Epithelial cell of esophagus (primary cell): ENCODE measurements around the gene PTPN1.

Experiments used
- DNase-seq: peaks from one replicate; pipeline ENCODE4 v3.0.0; 2010; ENCODE audit warnings: low read depth
- H3K4me3 ChIP-seq: 2 replicates; pipeline ENCODE4 v1.5.1; 2011; ENCODE audit warnings: mild to moderate bottlenecking, low read length, control low read depth
- CTCF ChIP-seq: IDR thresholded peaks from 2 replicates; pipeline ENCODE4 v1.5.1; 2011; ENCODE audit warnings: low read depth, mild to moderate bottlenecking, low read length, control low read depth, inconsistent platforms; ENCODE audit not compliant: insufficient read depth; ENCODE audit errors: missing control alignments

The PTPN1 gene

GRCh38 chr20:50625986-50626677 lies 115.9 kb downstream of the PTPN1 start:
- DNase-seq: peak; percentile 16
- no peak overlapping the region for H3K4me3 ChIP-seq
- TF ChIP-seq CTCF: peak; percentile 43

GRCh38 chr20:50627747-50628146 lies 117.6 kb downstream of the PTPN1 start:
- no peak for DNase-seq
- H3K4me3 ChIP-seq: no peak overlapping the region
- no peak for TF ChIP-seq CTCF

GRCh38 chr20:50628332-50628731 lies 118.1 kb downstream of the PTPN1 start:
- H3K4me3 ChIP-seq: no peak overlapping the region
- TF ChIP-seq CTCF: no peak
- no peak for DNase-seq

- TF ChIP-seq CTCF: no peak
- no peak for DNase-seq
- H3K4me3 ChIP-seq: no peak overlapping the region
Measured at GRCh38 chr20:50628853-50629669, 118.9 kb downstream of the PTPN1 start.

GRCh38 chr20:50629670-50630045 lies 119.5 kb downstream of the PTPN1 start:
- DNase-seq: no peak
- no peak overlapping the region for H3K4me3 ChIP-seq
- no peak for TF ChIP-seq CTCF

GRCh38 chr20:50630578-50631263 lies 120.5 kb downstream of the PTPN1 start:
- no peak for DNase-seq
- no peak for TF ChIP-seq CTCF

More at GRCh38 chr20:50630578-50631263, 120.5 kb downstream of the PTPN1 start:
- no peak overlapping the region for H3K4me3 ChIP-seq
